GM21360 (cell line): ENCODE measurements around the gene CDK4.

Experiments
- ATAC-seq: cut with Tn5 transposase; IDR thresholded peaks from one replicate; pipeline ENCODE4 v1.9.1; 2021; ENCODE audit warnings: mild to moderate bottlenecking, moderate library complexity; ENCODE audit not compliant: unreplicated experiment

CDK4 gene

GRCh38 chr12:57757771-57758170 lies 5.7 kb upstream of the CDK4 start:
- ATAC-seq, result no peak

GRCh38 chr12:57756406-57757341 lies 4.6 kb upstream of the CDK4 start:
- no peak for ATAC-seq

GRCh38 chr12:57755454-57756372 lies 3.6 kb upstream of the CDK4 start:
- ATAC-seq, result no peak

GRCh38 chr12:57755194-57755453 lies 3.0 kb upstream of the CDK4 start:
- no peak for ATAC-seq

GRCh38 chr12:57754411-57755193 lies 2.5 kb upstream of the CDK4 start, which contains the start of gene MARCHF9:
Gene MARCHF9, plus strand, starts transcription at chr12:57755103. Its CDS starts 426 bp downstream, at chr12:57755529.
- ATAC-seq, result peak; percentile 38

- no peak for ATAC-seq
These were observed 1.7 kb upstream of the CDK4 start for GRCh38 chr12:57753756-57754337.

GRCh38 chr12:57752668-57753000 lies 524 bp upstream of the CDK4 start:
- no peak for ATAC-seq

- ATAC-seq, result no peak
These were observed 700 bp downstream of the CDK4 start for GRCh38 chr12:57751432-57751787.

- ATAC-seq, result no peak
These were observed 1.3 kb downstream of the CDK4 start for GRCh38 chr12:57750561-57751431.

- ATAC-seq, result no peak
These were observed 3.0 kb downstream of the CDK4 start for GRCh38 chr12:57749061-57749460.

- no peak for ATAC-seq
These were observed 6.1 kb downstream of the CDK4 start for GRCh38 chr12:57746025-57746424.

- no peak for ATAC-seq
These were observed 6.6 kb downstream of the CDK4 start for GRCh38 chr12:57745485-57745881.

- peak; percentile 75 for ATAC-seq
These were observed 7.2 kb downstream of the CDK4 start, which contains the start of gene TSPAN31 for GRCh38 chr12:57744777-57745484. Gene TSPAN31, plus strand, starts transcription at chr12:57745039. Its CDS starts 116 bp downstream, at chr12:57745155.

- peak; percentile 30 for ATAC-seq
These were observed 7.8 kb downstream of the CDK4 start for GRCh38 chr12:57744194-57744776.

- ATAC-seq, result no peak
These were observed 8.3 kb downstream of the CDK4 start for GRCh38 chr12:57743769-57744168.

- ATAC-seq, result peak; percentile 46
These were observed 10.0 kb downstream of the CDK4 start for GRCh38 chr12:57741844-57742738.

- ATAC-seq, result peak; percentile 3
These were observed 10.7 kb downstream of the CDK4 start for GRCh38 chr12:57741413-57741789.
